ENCODE results near the gene PPP3CA.

PPP3CA gene

GRCh38 chr4:101175896-101176676, 171.2 kb downstream of the PPP3CA start:
- no peak for DNase-seq (ENCODE audit: low spot score)

DNA sequence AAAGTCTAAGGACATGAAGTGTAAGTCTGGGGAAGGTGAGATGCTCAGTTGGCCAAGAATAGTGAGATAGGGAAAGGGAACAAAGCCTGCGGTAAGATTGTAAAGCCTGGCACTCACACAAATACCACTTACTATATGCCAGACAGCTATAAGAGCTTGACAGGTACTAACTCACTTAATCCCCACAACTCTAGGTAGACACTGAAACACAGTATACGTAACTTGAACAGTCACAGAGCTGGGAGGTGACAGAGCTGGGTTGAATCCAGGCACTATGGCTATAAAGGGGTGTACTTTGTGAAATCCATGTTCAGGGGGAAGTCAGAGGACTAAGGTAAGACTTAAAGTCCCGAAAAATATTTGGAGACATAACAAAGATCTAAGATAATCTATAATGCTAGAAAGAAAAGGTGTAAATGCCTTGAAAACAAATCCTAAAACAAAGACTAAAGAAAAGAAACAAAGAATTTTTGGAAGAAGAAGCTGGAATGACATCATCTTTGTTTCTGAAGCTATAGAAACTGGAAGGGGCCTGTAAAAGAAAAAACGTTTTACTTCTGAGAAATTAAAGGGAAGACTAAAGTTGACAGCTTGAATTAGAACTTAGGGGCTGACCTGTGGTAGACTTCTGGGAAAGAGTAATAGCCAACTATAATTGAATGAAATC, 172.5 kb downstream of the PPP3CA start:
- no peak for DNase-seq (ENCODE audit: low spot score)

DNA sequence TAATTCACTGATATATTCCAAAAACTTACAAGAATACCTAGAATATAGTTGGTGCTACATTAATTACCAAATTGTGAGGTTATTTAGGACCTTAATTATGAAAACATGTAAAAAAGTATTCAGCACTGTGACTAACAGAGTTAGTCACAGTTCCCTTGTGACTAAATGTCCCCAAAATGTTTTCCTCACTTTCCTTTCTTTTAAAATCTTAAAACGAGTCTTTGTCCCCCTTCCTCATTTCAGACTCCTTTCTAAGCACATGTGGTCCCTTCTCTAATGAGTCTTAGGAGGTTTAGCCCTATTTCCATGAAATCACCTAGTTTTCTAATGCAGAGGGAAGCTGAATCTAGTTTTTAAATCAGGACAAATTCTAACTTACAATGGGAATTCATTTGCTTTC, 175.0 kb downstream of the PPP3CA start:
- no peak for DNase-seq (ENCODE audit: low spot score)

DNA sequence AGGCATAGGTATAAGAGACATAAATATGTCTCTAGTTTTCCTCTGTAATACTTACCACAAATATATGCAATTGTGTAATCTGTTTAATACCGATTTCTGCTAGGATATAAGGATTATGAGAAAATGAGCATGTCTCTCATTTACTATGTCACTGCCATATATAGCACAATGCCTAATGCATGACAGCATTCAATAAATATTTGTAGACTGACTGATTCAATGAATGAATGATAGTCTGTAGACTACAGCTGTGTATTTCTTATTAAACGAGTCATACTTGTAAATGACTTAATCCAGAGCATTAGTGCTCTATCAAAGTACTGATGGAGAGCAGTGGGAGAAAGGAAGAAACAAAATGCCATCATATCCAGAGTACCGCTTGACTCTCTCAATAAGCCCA, 175.6 kb downstream of the PPP3CA start:
- DNase-seq (ENCODE audit: low spot score), result no peak

DNA sequence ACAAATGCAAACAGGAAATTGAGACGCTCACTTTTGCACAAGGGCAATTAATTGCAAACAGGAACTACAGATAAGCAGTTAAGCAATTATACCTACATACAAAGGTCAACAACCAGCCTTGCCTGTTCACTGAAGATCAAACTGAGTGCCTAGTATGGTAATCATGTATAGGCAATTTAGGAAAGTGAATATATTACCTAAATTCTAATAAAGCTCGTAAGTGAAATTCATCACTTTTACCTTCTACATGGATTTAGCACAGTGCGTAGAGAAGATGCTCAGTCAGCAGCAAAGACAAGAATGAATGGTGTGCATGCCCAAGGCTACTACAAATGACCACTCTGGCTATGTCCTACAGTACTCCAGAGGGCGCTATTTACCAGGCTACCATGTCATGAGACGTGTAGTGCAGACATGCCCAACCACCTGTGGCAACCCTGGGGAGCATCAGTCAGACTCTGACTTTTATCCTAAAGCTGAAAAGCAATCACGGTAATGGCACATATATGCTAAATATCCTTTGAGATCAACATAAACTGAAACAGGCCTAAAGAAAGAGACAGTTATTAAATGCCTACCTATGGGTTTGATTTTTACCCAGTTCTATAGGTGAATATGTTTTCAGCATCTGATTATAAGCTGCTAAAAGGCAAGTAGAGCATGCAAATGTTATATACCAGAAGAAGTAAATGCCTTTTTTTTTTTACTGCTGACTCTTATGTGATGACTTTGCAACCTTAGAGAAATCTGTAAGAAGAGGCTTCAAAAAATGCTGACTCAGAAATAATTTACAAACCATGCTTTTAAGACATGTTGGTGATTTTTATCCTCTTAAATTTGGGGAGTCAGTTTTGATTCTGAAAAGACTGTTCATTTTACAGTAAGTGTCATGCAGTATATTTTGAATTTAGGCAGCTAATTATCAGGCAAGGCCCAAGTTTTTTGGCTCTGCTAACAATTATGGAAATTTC, 178.0 kb downstream of the PPP3CA start:
- peak; percentile 63 for DNase-seq (ENCODE audit: low spot score)

- DNase-seq (ENCODE audit: low spot score), result no peak
Measured at GRCh38 chr4:101163936-101164335, 183.4 kb downstream of the PPP3CA start.

DNA sequence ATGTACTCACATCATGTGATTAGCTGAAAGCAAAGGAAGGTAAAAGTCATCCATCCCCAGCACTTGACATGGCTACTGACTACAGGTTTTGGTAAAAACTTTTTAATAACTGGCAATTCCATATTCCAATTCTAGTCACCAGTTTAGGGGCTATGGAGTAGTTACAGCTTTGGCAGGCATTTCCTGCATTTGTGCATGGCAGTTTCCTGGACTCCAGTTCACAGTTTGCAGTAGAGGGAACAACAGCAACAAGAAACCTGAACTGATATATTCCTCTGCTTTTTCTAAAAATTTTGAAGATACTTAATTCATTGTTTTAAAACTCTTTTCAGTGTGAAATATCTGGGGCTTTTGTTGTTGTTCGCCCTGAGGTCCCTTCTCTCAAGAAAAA, 184.3 kb downstream of the PPP3CA start:
- DNase-seq (ENCODE audit: low spot score), result no peak

DNA sequence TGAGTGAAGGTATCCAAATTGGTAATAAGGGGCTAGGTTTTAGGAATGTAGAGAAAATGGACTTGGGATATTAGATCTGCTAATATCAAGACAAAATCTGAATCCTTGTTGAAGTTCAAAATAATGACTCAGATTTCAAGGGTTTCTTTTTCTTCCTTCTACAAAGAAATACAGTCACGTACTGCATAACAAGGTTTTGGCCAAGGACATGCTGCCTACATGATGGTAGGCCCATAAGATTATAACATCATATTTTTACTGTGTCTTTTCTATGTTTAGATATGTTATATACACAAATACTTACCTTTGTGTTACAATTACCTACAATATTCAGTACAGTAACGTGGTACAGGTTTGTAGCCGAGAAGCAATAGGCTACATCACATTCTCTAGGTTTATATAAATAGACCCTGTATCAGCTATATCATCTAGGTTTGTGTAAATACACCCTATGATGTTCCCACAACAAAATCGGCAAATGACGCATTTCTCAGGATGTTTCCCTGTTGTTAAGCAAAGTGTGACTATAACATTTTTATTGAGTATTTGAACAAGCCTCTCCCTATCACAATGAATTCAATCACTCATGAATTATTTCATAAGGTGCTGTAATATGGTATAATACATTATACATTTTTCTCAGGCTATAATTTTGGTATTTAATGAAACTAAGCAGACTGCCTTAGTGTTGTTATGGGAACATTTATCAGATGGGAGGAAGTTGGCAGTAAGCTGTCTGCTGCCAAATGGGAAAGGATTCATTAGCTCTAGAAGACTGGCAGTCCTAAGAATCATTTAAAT, 186.3 kb downstream of the PPP3CA start:
- no peak for DNase-seq (ENCODE audit: low spot score)

GRCh38 chr4:101158507-101158906, 188.8 kb downstream of the PPP3CA start:
- no peak for DNase-seq (ENCODE audit: low spot score)

DNA sequence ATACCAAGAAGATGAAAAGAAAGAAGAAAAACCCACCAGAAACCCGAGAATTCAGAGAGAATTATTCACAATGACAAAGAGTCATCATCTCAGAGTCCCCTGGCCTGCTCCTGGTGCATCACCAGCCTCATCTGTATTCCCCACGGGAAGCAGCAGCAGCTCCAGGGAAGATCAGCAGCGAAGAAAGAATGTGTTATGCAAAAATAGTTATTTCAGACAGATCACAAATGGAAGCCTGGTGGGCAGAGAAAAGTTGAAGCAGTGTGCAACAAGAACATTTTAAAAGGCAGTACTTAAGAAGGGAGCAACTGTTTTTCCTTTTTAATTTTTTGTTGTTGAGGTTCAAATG, 189.2 kb downstream of the PPP3CA start:
- DNase-seq (ENCODE audit: low spot score), result no peak

DNA sequence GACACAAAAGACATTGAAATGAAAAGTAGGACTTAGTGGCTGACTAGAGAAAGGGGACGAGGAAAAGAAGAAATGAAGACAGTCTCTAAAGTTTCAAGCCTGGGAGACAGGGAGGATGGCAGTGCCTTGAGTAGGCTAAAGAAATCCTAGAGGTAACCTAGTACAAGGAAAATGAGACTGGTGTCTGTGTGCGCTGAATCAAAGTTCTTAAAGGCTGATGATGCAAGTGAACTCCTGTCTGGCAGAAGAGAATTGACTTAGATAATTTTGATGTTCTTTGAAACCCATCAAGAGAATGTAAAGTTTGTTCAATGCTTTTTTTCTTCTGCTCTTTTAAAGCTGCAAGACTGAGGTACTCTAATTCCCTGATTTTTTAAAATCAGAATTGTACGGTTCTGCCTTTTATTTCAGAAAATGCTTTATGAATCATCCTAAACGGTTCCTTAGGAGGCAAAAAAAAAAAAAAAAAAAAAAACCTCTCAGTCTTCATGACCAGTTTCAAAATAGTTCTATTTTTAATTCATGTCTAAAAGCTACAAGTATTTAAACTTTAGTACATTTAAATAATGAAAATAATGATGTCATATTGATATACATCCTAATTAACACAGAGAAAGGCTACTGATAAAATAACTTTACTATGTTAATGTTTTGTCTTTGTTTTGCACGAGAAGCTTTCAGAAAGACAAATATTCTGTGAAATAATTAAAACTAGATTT, 189.8 kb downstream of the PPP3CA start:
- DNase-seq (ENCODE audit: low spot score), result no peak

DNA sequence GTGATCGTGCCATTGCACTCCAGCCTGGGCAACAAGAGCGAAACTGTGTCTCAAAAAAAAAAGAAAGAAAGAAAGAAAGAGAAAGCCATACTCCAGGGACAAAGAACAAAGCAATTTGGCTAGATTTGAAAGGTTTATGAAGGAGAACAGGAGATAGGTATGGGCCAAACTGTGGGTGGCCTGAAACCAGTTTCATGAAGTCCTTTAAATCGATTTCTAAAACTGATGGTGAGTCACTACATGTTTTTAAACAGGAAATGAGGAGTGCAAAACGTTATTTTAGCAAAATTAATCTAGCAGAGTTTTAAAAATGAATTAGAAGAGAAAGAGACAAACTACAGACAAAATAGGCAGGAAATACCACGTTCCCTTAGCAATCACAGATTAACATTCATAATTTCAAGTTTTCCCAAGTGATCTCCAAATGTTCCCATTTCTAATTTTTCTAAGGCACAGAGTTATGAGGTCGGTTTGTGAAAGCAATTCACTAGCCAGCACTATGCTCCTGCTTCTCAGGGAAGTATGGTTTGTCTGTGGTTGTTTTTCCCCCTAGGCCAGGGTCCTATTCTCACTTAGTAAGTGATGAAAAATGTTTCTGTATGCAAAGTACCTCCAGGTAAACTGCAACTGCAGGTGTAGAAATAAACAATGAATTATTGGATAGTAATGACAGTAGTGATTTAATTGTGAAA, 190.6 kb downstream of the PPP3CA start:
- no peak for DNase-seq (ENCODE audit: low spot score)

DNA sequence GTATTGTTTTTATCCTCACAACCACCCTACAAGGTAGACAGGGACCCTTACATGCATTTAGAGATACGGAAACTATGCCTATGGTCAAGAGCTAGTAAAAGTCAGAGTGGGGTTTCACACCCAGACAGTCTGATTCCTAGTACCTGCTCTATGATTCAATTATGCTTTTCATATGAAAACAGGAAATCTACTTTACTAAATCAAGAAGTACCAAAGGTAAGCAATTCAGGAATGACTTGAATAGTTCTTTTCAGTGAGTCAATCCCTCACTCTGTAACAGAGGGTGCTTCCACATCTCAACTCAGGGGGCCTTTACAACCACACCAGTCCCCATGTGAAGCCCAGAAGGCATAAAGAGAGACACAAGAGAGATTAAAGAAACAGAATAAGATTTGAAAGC, 191.4 kb downstream of the PPP3CA start:
- no peak for DNase-seq (ENCODE audit: low spot score)

- no peak for DNase-seq (ENCODE audit: low spot score)
Measured at GRCh38 chr4:101155368-101155767, 192.0 kb downstream of the PPP3CA start.

DNA sequence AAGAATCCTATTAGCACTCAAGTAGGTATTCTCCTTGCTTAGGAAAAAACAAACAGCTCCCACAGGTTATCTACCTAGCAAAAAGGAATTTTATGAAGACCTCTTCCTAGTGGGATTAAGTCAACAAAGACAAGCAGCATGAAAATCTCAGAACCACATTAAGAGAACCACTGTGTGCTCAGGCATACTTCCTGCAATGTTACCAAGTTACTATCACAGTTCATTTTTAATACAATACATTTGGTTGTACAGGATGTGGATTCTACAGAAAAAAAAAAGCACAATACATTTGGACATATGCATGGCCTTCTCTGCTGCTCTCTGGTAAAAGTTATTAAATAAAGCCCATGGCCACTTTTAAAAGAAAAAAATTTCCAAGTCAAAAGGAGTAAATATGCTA, 193.7 kb downstream of the PPP3CA start:
- no peak for DNase-seq (ENCODE audit: low spot score)

GRCh38 chr4:101152521-101152920, 194.8 kb downstream of the PPP3CA start:
- DNase-seq (ENCODE audit: low spot score), result no peak

GRCh38 chr4:101148551-101148950, 198.8 kb downstream of the PPP3CA start:
- no peak for DNase-seq (ENCODE audit: low spot score)

DNA sequence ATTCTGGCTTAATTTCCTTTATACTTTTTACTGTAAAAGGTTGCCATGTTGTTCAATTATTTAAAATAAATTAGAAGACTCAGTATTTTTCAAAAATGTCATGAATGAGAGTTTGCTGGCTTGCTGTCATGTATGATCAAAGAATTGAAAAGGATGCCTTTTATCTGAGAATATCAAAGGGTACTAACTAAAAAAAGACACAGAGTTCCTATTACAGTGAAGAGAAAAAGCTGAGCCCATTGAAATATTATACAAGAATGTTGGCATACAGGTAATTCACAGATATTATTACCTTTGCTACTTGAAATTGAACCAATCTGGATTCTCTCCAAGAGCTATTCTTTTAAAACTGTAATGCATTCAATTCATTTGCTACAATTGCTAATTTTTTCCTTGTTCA, 200.0 kb downstream of the PPP3CA start:
- DNase-seq (ENCODE audit: low spot score), result no peak

GRCh38 chr4:101145021-101145420, 202.3 kb downstream of the PPP3CA start:
- DNase-seq (ENCODE audit: low spot score), result no peak

DNA sequence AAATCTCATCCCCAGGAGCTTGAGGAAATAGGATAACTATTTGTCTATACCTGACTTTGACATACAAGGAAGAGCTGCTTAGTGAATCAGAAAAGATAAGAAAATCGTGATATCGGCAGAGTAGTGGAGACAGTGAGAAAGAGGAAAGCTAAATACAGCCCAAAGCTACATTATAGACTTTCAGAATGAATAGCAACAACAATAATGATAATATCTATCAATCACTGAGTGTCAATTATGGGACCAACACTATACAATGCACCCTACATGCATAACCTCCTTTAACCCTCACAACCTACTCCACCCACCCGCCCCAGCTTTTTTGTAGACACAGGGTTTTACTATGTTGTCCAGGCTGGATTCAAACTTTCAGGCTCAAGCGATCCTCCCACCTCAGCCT, 205.1 kb downstream of the PPP3CA start:
- no peak for DNase-seq (ENCODE audit: low spot score)

- no peak for DNase-seq (ENCODE audit: low spot score)
Measured at GRCh38 chr4:101141855-101142254, 205.5 kb downstream of the PPP3CA start.

Measured in ecto neural progenitor cell (in vitro differentiated cells).